HG03280 (cell line): ENCODE data around the gene SRSF9.

Experiments
- ATAC-seq: cut with Tn5 transposase; IDR thresholded peaks from one replicate; pipeline ENCODE4 v1.9.1; 2021; ENCODE audit warnings: mild to moderate bottlenecking, moderate library complexity; ENCODE audit not compliant: unreplicated experiment

The SRSF9 gene

GRCh38 chr12:120483621-120484020 is 14.1 kb upstream of the SRSF9 start:
- ATAC-seq = no peak

- no peak for ATAC-seq
These were observed 11.6 kb upstream of the SRSF9 start for GRCh38 chr12:120481022-120481767.

- ATAC-seq = no peak
These were observed 10.7 kb upstream of the SRSF9 start for GRCh38 chr12:120480211-120480610.

- no peak for ATAC-seq
These were observed 9.9 kb upstream of the SRSF9 start for GRCh38 chr12:120479458-120479857.

- ATAC-seq = no peak
These were observed 6.1 kb upstream of the SRSF9 start for GRCh38 chr12:120475643-120476042.

GRCh38 chr12:120474616-120474960 is 5.0 kb upstream of the SRSF9 start:
- ATAC-seq = no peak

GRCh38 chr12:120473807-120474615 is 4.5 kb upstream of the SRSF9 start:
- no peak for ATAC-seq

- no peak for ATAC-seq
These were observed 3.0 kb upstream of the SRSF9 start for GRCh38 chr12:120472521-120472920.

GRCh38 chr12:120470150-120470784 is 719 bp upstream of the SRSF9 start:
- peak; percentile 10 for ATAC-seq

- peak; percentile 25 for ATAC-seq
These were observed 613 bp downstream of the SRSF9 start for GRCh38 chr12:120468821-120469449.

- no peak for ATAC-seq
These were observed 1.2 kb downstream of the SRSF9 start for GRCh38 chr12:120468325-120468820.

- ATAC-seq = no peak
These were observed 2.1 kb downstream of the SRSF9 start for GRCh38 chr12:120467439-120467838.

- no peak for ATAC-seq
These were observed 2.8 kb downstream of the SRSF9 start for GRCh38 chr12:120466560-120467315.

- ATAC-seq = no peak
These were observed 3.8 kb downstream of the SRSF9 start for GRCh38 chr12:120465756-120466155.

- no peak for ATAC-seq
These were observed 5.8 kb downstream of the SRSF9 start for GRCh38 chr12:120463712-120464111.

- no peak for ATAC-seq
These were observed 7.4 kb downstream of the SRSF9 start for GRCh38 chr12:120462099-120462640.

- ATAC-seq = no peak
These were observed 9.4 kb downstream of the SRSF9 start for GRCh38 chr12:120460157-120460556.

- ATAC-seq = no peak
These were observed 12.4 kb downstream of the SRSF9 start for GRCh38 chr12:120457133-120457532.

GRCh38 chr12:120455302-120455701 is 14.2 kb downstream of the SRSF9 start:
- no peak for ATAC-seq

GRCh38 chr12:120453977-120454376 is 15.6 kb downstream of the SRSF9 start:
- ATAC-seq = no peak
